ENCODE measurements around the gene IER3.

- TF ChIP-seq EP300 (IDR thresholded peaks at IDR 0.05) (no peak), CTCF (IDR thresholded peaks at IDR 0.05) (no peak), POLR2A (IDR thresholded peaks at IDR 0.05) (no peak)
These were observed 22.3 kb upstream of the IER3 start for GRCh38 chr6:30766461-30767157.

Measured in sigmoid colon (tissue), 4 donors.